Astrocyte (in vitro differentiated cells and primary cell): ENCODE measurements around the gene UACA. TPM values are rescaled to one million over a fixed set of nuclear protein-coding genes. Genes with fewer than 3 reads are reported as not detected.
A peak's percentile ranks its signal among the peaks of the same experiment; 100 is the strongest.
"Not testable (repeated sequence)": the region's sequence is repeated elsewhere in the genome, so short reads cannot be mapped to it uniquely, and the experiment has no call there.

Experiments used
- DNase-seq: peaks from one replicate; pipeline ENCODE4 v3.0.0-alpha.2; 2010; ENCODE audit warnings: low read depth
- FAIRE-seq: peaks from 2 replicates; lab custom pipeline; 2011; peaks lifted over from hg19 to GRCh38; lab: Jason Lieb, UNC
- H2AFZ ChIP-seq: 2 replicates; pipeline ENCODE4 v1.6.0; 2012; ENCODE audit warnings: low read depth, low read length, inconsistent platforms
- H3K27ac ChIP-seq: 2 replicates; pipeline ENCODE4 v1.5.1; 2011; ENCODE audit warnings: low read depth, low read length, inconsistent platforms
- H3K27me3 ChIP-seq: 2 replicates; pipeline ENCODE4 v1.6.0; 2011; ENCODE audit warnings: low read length, inconsistent platforms; ENCODE audit not compliant: insufficient read depth
- H3K36me3 ChIP-seq: 2 replicates; pipeline ENCODE4 v1.5.1; 2011; ENCODE audit warnings: low read length, inconsistent platforms; ENCODE audit not compliant: insufficient read depth
- H3K4me1 ChIP-seq: 2 replicates; pipeline ENCODE4 v1.5.1; 2011; ENCODE audit warnings: low read length, inconsistent platforms; ENCODE audit not compliant: insufficient read depth
- H3K4me2 ChIP-seq: 2 replicates; pipeline ENCODE4 v1.6.0; 2012; ENCODE audit warnings: low read length, inconsistent platforms
- H3K4me3 ChIP-seq: 2 replicates; pipeline ENCODE4 v1.5.1; 2011; ENCODE audit warnings: low read depth, mild to moderate bottlenecking, low read length, inconsistent platforms; ENCODE audit not compliant: insufficient read depth
- H3K79me2 ChIP-seq: 2 replicates; pipeline ENCODE4 v1.6.0; 2012; ENCODE audit warnings: mild to moderate bottlenecking, low read length, inconsistent platforms; ENCODE audit not compliant: insufficient read depth
- H3K9ac ChIP-seq: 2 replicates; pipeline ENCODE4 v1.6.0; 2012; ENCODE audit warnings: mild to moderate bottlenecking, low read length, inconsistent platforms
- H3K9me3 ChIP-seq: 2 replicates; pipeline ENCODE4 v1.5.1; 2012; ENCODE audit warnings: low read depth, mild to moderate bottlenecking, low read length, inconsistent platforms; ENCODE audit not compliant: insufficient read depth
- H4K20me1 ChIP-seq: 2 replicates; pipeline ENCODE4 v1.6.0; 2012; ENCODE audit warnings: low read length, inconsistent platforms; ENCODE audit not compliant: insufficient read depth
- H3K27ac Mint-ChIP-seq: one replicate; pipeline ENCODE4 v1.8.0; 2021; ENCODE audit warnings: mild to moderate bottlenecking, mixed read lengths; ENCODE audit not compliant: unreplicated experiment
- H3K27me3 Mint-ChIP-seq: one replicate; pipeline ENCODE4 v1.8.0; 2021; ENCODE audit warnings: low read depth, mixed read lengths; ENCODE audit not compliant: unreplicated experiment
- H3K36me3 Mint-ChIP-seq: one replicate; pipeline ENCODE4 v1.8.0; 2021; ENCODE audit warnings: low read depth, mixed read lengths; ENCODE audit not compliant: unreplicated experiment
- H3K4me1 Mint-ChIP-seq: one replicate; pipeline ENCODE4 v1.8.0; 2021; ENCODE audit warnings: low read depth, mixed read lengths; ENCODE audit not compliant: unreplicated experiment
- H3K4me3 Mint-ChIP-seq: one replicate; pipeline ENCODE4 v1.8.0; 2021; ENCODE audit warnings: mild to moderate bottlenecking, moderate library complexity, mixed read lengths; ENCODE audit not compliant: unreplicated experiment
- H3K9me3 Mint-ChIP-seq: one replicate; pipeline ENCODE4 v1.8.0; 2021; ENCODE audit warnings: mild to moderate bottlenecking, mixed read lengths; ENCODE audit not compliant: unreplicated experiment
- EZH2 ChIP-seq: IDR thresholded peaks from 2 replicates; pipeline ENCODE4 v1.6.1; 2012; ENCODE audit warnings: mild to moderate bottlenecking, low read length, inconsistent platforms; ENCODE audit not compliant: insufficient read depth
- total RNA-seq: library from RNA; stranded (reverse); gene quantifications from 2 replicates; pipeline ENCODE4 v1.2.1, GENCODE V29; 2021
- TF ChIP-seq, protein P1 (sequence below): IDR thresholded peaks from 2 replicates; pipeline ENCODE4 v1.5.1; 2011; ENCODE audit warnings: low read depth, mild to moderate bottlenecking, inconsistent platforms, low read length, moderate library complexity; ENCODE audit not compliant: insufficient read depth

Gene UACA
- total RNA-seq, 1 donor from 2014 or later: 168 TPM

DNA sequence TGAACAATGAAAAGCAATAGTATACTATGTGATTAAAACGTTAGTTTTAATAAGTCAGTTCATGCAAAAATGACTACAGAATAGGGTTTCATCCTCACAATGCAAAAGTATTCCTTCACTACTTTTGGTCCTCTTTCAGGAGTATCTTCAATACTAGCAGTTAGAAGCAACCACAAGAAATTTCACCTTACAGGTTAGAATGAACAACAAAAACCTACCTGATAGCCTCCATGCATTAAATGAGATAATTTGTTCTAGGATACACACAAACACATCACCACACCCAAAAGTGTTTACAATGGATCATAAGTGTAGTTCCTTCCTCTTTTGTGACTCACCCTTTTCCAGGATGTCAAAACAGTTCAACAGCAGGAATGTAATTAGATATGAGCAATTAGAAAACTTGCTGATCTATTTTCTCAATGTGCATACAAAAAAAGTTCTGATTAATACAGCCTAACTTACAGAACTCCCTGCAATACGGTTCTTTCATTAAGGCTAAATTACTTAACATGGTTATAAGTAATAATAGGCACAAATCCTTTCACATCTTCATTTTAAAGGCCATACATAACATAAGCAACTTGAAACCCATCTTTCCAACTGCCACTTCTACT is 21.6 kb downstream of the UACA start:
- Histone ChIP-seq H3K4me2 (peak overlapping the region; percentile 20), H3K27me3 (no peaks in the 10 kb centered on the region), H3K27ac (no peak overlapping the region), H3K4me3 (no peak overlapping the region), H3K9me3 (no peaks in the 10 kb centered on the region), H3K9ac (no peak overlapping the region), H3K4me1 (peaks cover 12% of the 10 kb centered on the region), H2AFZ (no peak overlapping the region), H4K20me1 (peaks cover 33% of the 10 kb centered on the region), H3K36me3 (no peaks in the 10 kb centered on the region), H3K79me2 (peaks cover 88% of the 10 kb centered on the region)
- Mint-ChIP-seq H3K27ac (peak overlapping the region; percentile 6), H3K9me3 (no peaks in the 10 kb centered on the region), H3K27me3 (no peaks in the 10 kb centered on the region), H3K4me1 (peaks cover 40% of the 10 kb centered on the region), H3K4me3 (no peak overlapping the region), H3K36me3 (no peaks in the 10 kb centered on the region)
- FAIRE-seq: peak; percentile 74
- DNase-seq: peak; percentile 48
- TF ChIP-seq, protein P1, sequence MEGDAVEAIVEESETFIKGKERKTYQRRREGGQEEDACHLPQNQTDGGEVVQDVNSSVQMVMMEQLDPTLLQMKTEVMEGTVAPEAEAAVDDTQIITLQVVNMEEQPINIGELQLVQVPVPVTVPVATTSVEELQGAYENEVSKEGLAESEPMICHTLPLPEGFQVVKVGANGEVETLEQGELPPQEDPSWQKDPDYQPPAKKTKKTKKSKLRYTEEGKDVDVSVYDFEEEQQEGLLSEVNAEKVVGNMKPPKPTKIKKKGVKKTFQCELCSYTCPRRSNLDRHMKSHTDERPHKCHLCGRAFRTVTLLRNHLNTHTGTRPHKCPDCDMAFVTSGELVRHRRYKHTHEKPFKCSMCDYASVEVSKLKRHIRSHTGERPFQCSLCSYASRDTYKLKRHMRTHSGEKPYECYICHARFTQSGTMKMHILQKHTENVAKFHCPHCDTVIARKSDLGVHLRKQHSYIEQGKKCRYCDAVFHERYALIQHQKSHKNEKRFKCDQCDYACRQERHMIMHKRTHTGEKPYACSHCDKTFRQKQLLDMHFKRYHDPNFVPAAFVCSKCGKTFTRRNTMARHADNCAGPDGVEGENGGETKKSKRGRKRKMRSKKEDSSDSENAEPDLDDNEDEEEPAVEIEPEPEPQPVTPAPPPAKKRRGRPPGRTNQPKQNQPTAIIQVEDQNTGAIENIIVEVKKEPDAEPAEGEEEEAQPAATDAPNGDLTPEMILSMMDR: no peak
- no peak for TF ChIP-seq EZH2

DNA sequence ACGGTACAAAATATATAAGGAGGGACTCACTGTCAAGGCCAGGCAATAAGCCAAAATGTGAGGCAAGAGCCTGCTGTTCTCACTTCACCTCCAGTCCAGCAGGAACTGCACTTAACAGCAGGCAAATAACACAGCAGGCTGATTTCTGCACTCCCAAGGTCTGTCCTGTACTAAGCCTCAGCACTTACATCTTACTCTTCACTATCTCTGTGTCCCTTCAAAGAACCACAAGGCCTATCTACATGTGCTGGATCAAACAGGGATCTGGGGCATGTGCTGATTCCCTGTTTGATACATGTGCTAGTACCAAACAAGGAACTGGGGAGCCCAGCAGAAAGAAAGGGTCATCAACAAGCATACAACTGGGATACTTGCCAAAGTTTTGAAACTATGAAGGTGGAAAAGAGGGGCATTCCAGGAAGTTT is 22.2 kb downstream of the UACA start:
- Mint-ChIP-seq H3K9me3 (no peaks in the 10 kb centered on the region), H3K27ac (no peak overlapping the region), H3K36me3 (no peaks in the 10 kb centered on the region), H3K4me1 (peaks cover 38% of the 10 kb centered on the region), H3K27me3 (no peaks in the 10 kb centered on the region), H3K4me3 (no peak overlapping the region)
- H3K36me3 ChIP-seq: no peaks in the 10 kb centered on the region
- peaks cover 12% of the 10 kb centered on the region for H3K4me1 ChIP-seq
- H3K9me3 ChIP-seq: no peaks in the 10 kb centered on the region
- H2AFZ ChIP-seq: no peak overlapping the region
- FAIRE-seq (no peak), DNase-seq (peak; percentile 72)
- H3K4me3 ChIP-seq: no peak overlapping the region
- peak overlapping the region; percentile 35 for H3K4me2 ChIP-seq
- H3K9ac ChIP-seq: no peak overlapping the region
- TF ChIP-seq EZH2: no peak
- TF ChIP-seq, protein P1: no peak
- H3K79me2 ChIP-seq: peaks cover 91% of the 10 kb centered on the region
- H3K27ac ChIP-seq: no peak overlapping the region
- H3K27me3 ChIP-seq: no peaks in the 10 kb centered on the region
- peaks cover 33% of the 10 kb centered on the region for H4K20me1 ChIP-seq

DNA sequence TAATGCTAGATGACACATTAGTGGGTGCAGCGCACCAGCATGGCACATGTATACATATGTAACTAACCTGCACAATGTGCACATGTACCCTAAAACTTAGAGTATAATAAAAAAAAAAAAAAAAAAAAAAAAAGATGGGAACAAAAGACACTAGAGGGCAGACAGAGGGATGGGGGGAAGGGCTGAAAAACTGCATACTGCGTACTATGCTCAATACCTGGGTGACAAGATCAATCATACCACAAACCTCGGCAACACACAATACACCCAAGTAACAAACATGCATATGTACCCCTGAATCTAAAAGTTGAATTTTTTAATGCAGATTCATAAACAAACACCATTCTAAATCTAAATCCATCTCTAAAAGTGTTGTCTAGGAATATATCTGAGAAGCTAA is 28.3 kb downstream of the UACA start:
- FAIRE-seq: not testable (repeated sequence)

More for the DNA sequence above, 28.3 kb downstream of the UACA start:
- not testable (repeated sequence) for H3K36me3 ChIP-seq, H3K4me1 ChIP-seq, H2AFZ ChIP-seq, DNase-seq, H3K9ac ChIP-seq, H3K9me3 ChIP-seq, H3K27me3 ChIP-seq, H3K4me3 ChIP-seq, H3K27ac ChIP-seq, H3K9me3 Mint-ChIP-seq, H3K36me3 Mint-ChIP-seq, H3K27me3 Mint-ChIP-seq, H3K27ac Mint-ChIP-seq, H3K4me2 ChIP-seq, H3K4me3 Mint-ChIP-seq
- peaks cover 11% of the 10 kb centered on the region for H3K4me1 Mint-ChIP-seq
- H3K79me2 ChIP-seq: peaks cover 49% of the 10 kb centered on the region
- H4K20me1 ChIP-seq: peaks cover 21% of the 10 kb centered on the region
